GM18868 (cell line): ENCODE data around the gene TAF15.
A peak's percentile ranks its signal among the peaks of the same experiment; 100 is the strongest.

ENCODE experiments used
- ATAC-seq: cut with Tn5 transposase; IDR thresholded peaks from one replicate; pipeline ENCODE4 v1.9.1; 2021; ENCODE audit warnings: mild to moderate bottlenecking, moderate library complexity; ENCODE audit not compliant: unreplicated experiment

TAF15 gene

DNA sequence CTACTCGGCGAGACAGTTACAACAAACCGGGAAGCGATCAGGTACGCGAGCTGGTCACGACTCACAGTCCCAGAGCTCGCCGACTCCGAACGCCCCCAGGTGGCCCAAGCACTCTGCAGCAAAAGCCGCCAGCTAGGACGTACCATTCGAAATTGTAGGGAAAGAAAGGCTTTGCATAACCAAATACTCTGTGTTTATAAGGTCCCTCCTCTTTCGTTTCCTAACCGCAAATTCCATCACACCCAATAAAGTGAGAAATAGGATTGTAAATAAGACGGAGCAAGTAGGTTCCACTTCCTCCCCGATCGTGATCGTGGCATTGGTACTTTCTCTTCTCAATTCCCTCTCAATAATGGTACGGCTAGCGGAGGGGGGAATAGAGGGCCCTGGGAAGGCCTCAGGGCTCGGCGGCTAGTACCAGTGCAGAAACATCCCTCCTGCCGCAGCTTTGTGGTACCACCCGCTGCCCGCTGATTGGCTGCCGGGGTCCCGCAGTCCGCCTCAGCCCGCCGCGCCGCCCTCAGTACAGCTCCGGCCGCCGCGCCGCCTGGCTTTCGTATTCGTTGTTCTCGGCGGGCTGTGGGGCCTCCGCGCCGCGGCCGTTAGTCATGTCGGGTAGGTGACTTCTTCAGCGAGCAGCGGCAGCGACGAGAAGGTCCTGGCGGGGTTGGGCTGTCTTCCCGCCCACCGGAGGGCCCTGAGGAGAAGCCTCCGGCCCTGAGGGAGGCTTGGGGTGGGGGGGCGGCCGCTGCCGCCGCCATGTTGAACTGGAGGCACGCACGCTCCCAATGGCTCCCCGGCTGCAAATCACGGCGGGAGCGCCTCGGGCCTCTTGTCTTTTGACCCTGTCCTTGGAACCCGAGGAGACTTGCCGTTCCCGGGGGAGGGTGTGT lies at the start of gene TAF15:
TAF15 (plus strand) TSS at position 523 of the 893 bp plus-strand sequence; CDS start at position 609, 86 bp downstream.
- peak; percentile 91 for ATAC-seq

DNA sequence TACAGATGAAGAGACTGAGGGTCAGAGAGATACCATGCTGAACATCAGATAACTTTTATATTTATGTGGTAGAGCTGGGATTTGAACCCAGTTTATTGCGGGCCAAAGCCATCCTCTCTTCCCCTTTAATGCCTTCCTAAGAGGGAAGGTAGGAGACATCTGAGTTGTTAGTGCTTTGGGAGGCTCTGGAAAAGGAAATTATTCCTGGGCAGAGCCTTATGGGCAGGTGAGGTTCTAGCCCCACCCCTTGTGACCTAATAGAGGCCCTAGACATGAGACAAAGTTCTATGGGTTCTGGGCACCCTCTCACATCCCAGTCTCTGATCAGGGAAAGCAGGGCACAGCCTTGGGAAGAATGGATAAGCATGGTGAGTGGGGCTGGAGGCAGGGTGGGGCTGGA lies 48.7 kb upstream of the TAF15 start, which contains the start of gene C17orf50:
C17orf50 (plus strand) TSS at position 301 of the 400 bp plus-strand sequence; CDS start at position 356, 55 bp downstream.
- no peak for ATAC-seq

DNA sequence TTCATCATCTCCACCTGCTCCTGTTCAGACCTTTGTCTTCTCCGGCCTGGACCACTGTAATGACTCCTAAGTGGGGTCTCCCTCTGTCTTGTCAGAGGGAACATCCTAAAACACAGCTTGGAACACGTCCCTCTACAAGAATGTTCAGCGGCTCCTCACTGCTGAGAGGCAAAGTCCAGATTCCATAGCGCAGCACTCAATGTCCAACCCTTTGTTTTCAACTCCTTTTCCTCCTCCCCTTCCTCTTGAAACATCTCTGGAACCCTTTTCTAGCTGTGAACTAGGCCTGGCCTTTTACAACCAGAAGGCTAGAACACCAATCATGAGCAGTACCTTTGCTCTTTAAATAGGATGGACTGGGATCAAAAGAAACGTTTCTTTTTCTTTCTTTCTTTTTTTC lies 47.7 kb upstream of the TAF15 start:
- ATAC-seq = no peak

DNA sequence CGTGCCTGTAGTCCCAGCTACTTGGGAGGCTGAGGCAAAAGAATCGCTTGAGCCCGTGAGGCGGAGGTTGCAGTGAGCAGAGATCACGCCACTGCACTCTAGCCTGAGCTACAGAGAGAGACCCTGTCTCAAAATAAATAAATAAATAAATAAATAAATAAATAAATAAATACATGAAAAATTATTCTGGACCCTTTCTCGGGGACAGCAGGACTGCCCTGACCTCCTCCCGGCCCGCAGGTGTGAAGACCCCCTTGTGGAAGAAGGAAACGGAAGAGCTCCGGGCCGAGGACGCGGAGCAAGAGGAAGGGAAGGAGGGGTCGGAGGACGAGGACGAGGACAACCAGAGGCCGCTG lies 45.5 kb upstream of the TAF15 start:
- no peak for ATAC-seq

DNA sequence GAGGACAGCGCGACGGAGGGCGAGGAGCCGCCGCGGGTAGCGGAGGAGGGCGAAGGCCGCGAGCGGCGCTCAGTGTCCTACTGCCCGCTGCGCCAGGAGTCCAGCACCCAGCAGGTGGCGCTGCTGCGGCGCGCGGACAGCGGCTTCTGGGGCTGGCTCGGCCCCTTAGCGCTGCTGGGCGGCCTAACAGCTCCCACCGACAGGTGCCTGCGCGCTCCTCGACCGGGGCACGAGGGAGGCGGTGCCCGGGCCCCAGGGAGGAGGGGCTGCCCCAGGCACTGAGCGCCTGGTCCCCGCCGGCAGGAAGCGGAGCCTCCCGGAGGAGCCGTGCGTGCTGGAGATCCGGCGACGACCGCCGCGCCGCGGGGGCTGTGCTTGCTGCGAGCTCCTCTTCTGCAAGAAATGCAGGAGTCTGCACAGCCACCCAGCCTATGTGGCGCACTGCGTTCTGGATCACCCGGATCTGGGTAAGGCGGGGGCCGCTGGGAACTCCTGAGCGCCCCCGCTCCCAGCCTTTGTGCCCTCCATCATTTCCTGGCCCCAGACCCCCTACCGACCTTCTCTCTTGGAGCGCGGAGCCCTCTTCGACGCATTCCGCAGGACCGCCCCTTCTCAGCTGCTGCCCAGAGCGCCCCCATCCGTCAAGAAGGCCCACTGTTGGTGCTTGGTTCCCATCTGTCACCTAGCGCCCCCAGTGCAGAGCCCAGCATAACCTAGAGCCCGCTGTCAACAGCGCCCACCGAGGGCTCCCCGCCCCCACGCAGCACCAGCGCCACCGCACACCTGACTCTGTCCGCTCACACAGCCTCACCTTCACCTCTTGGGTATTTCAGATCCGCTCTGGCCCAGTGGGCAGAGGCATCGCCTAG lies 44.9 kb upstream of the TAF15 start:
- ATAC-seq = peak; percentile 82

DNA sequence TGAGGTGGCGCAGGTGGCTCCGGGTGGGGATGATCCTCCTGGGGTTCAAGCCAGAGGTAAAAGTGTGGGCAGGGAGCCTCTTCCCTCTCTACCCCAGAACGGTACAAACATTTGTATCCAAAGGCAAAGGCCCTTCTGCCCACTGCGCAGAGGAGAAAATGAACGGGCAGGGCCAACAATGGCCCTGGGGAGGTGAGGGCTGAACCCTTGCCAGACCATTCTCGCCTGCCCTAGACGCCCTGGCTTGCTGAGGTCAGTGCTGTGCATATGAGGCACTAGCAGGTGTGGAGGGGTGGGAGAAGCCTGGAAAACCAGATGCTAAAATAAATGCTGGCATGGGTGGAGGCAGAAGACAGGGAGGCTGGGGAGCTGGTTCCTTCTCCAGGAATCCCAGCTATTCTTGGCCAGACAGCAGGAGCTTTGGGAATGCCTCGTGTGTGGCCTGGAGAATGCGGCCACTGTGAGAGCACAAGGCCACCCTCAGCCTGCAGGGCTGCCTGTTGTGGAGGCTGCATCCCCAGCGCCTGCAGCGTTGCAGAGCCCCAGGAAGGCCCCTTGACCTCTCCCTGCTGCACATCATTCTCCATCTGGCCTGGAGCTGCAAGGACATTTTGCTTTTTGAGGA lies 44.1 kb upstream of the TAF15 start:
- no peak for ATAC-seq

DNA sequence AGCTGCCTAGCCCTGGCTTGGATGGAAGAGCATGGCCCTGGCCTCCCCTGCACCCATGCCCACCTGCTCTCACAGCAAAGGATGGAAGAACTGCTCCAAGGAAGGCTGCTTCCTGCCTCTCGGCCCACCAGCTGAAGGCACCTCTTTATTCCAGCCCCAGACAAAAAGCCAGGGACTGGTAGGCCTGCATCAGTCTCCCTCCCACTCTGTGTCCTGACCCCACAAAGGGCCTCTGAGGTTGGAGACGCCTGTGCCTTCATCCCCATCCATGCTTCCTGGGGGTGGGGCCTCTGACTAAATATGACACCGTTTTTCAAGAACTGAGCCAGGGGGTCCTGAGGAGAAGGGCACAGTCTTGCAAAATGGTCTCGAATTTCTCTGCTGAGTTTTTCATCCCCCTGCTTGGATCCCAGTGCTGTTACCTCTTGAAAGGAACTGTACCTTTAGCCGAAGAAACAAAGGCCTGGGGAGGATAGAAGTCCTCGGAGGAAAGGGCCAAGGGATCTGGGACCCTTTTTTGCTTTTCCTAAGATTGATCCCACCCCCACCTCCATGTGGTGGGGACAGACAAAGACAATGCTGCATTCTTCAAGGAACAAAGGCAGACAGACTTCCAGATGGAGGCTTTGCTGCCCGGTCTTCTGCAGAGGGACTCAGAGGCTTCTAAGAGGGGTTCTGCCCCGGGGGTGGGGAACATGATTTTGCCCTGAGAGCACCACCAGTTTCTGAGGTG lies 43.4 kb upstream of the TAF15 start:
- ATAC-seq = no peak

DNA sequence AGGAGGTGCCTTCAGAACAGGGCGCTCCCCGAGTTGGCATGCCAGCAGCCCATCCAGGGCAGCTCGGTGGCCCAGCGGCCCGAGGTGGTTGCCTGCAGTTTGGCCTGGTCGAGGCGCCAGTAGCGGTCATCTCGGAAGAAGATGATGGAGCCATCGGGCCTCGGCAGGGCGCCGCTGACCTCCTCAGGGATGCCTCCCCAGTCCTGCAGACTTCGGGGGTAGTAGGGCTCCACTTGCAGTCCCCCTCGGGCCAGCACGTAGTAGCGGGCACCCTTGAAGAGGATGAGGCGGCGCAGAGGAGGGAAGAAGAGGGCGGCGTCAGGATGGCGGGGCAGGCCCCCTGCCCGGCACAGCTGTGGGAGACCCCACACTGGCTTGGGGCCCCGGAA lies 42.8 kb upstream of the TAF15 start:
- no peak for ATAC-seq

DNA sequence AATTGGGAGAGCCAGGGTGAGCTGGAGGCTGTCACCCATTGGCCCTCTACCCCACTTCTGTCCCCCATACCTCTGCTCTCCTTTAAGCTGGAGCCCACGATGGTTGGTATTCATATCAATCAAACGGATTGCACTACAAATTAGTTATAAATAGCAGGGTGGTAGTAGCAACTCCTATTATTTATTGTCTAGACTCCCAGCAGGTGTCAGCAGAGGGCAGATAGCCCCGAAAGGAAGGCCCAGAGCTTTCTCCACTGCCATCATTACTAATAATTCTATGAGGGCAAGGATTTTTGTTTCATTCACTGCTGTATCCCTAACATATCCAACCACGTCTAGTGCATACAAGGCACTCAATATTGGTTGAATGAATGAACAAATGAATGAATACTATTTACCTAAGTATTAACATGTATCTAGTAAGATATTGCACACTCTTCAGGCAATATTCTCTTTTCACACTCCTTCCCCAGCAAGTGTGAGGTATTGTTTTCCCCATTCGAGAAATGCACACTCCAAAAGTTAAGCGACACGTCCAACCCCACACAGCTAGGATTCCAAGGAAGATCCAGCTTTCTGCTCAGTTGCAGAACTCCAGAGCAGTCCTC lies 42.3 kb upstream of the TAF15 start:
- no peak for ATAC-seq

DNA sequence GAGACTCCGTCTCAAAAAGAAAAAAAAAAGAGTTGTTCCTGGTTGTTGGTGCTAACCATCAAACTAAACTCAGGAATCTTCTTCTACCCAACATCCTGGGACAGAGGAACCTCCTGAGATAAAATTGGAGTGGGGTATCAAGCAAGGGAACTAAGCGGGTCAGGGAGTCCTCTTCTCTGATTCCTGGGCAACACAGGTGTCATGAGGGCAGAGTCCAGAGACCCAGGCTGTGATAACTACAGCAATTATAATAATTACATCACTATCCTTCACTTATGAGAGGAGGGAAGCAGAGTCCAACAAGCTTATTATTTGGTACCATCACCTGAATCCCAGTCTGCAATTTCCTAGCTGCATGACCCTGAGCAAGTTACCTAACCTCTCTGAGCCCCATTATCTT lies 40.5 kb upstream of the TAF15 start:
- no peak for ATAC-seq

DNA sequence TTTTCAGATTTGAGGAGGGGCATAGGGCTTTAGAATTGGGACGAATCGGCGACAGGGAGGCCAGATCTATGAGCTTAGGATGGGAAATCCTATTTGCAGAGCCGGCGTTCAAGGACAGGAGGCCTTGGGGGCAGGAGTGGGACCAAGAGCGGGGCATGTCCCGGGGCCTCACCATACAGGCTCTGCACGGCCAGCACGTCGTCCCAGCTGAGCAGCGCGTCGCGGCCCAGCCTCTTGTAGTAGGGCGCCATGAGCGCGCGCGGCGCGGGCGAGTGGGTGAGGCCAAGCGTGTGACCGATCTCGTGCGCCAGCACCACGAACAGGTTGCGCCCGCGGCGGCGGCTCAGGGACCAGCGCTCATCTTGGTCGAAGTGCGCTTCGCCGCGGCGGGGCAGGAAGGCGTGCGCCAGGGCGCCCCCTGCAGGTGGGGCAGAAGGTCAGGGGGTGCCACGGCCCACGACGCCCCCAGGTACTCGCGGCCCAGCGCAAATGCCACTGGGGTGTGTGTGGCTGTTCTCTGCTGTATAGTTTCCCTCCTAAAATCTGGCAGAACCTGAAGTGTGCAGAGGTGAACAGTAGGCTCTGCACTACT lies 39.3 kb upstream of the TAF15 start:
- no peak for ATAC-seq

DNA sequence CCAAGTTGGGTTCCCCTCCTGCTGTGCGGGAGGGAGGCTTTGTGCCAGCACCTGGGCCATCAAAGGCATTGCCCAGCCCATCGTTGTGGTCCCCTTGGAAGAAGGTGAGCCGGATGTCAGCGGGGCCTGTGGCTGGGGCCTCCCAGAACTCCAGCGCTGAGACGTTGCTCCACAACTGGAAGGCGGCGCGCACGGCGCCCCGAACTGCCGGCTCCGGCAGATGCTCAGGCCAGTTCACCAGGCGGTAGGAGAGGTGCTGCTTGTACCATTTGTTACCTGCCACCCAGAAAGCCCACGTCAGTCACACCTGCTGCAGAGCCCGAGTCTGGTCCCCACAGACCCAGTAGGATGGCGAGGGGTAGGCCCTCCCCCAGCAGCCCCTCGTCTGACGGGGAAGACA lies 36.2 kb upstream of the TAF15 start:
- ATAC-seq = no peak

DNA sequence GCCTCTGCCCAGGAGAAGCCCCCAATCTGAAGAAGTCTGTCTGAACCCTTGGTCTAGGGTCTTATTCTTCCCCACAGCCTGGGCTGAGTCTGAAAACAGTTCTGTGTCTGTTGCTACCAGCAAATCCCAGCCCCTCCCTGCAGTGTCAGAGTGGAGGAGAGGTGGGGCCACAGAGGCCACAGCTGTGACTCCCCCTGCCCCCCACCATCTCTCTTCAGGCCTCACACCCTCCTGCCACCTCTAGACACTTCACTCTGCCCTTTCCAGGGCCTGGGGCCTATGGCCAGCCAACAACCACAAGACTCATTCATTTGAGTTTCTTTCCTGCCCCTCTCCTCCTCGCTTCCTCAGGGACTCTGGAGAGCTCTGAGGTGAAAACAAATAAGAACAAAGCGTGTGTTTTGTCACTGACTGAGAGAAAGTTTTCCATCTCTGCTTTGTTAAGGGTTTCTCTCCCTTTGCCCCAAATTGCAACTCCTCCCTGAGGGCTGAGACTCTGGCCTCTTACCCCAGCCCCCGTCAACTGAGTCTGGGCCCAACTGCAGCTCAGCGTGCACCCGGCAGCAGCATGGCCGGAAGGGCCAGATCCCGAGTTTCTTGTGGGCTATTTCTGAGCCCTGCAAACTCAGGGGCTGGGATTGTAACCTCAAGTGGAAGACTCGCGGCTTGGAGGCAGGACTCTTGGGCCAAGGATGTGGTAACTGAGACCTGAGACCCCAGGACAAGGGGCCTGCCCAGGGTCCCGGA lies 35.4 kb upstream of the TAF15 start:
- no peak for ATAC-seq

DNA sequence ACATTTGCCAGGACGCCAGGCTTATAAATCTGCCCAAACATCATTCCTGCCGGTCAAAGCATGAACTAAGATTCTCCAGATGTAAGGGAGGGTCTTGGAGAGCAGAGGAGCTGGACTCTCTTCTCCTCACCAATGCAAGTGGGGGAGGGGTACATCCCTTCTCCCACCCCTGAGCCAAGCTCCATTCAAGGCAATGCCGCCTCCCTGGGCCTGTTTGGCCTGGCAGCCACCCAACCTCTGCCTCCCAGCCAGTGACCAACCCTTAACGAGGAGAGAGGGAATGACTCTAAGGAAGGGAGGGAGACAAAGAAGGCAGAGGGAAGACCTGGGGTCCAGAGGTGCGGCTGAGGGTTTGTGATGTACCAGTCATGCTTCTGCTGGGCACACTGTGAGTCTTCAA lies 34.8 kb upstream of the TAF15 start:
- ATAC-seq = no peak

DNA sequence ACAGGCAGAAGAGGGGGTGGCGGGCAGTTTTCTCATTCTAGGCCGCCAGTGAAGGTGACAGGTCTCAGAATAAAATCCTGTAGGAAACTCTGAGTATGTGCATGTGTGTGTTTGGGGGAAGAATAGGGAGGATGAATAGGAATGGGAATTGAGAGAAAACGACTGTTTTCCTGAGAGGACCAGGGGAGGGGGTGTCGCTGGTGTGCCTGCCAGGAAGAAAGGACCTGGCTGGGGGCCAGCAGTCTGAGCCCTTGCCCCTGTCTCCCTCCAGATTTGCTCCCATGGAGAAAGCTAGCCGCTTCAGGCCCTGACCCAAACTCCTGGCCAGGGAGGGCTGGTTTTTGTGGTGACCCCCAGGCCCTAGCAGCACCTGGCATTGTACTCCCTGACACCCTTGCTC lies 34.2 kb upstream of the TAF15 start:
- no peak for ATAC-seq

DNA sequence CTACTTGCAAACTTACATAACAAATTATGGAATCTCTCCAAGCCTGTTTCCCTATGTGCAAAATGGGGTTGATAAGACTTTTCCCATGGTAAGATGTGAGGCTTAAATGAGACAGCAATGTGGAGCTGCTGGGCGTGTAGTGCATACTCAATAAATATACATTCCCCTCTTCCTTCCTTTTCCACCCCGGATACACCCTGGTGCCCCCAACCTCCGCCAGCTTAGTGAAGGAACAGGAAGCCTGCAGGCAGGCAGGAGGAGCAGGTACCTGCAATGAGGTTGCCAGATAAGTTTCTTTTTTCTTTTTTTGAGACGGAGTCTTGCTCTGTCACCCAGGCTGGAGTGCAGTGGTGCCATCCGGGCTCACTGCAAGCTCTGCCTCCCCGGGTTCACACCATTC lies 33.7 kb upstream of the TAF15 start:
- ATAC-seq = no peak

DNA sequence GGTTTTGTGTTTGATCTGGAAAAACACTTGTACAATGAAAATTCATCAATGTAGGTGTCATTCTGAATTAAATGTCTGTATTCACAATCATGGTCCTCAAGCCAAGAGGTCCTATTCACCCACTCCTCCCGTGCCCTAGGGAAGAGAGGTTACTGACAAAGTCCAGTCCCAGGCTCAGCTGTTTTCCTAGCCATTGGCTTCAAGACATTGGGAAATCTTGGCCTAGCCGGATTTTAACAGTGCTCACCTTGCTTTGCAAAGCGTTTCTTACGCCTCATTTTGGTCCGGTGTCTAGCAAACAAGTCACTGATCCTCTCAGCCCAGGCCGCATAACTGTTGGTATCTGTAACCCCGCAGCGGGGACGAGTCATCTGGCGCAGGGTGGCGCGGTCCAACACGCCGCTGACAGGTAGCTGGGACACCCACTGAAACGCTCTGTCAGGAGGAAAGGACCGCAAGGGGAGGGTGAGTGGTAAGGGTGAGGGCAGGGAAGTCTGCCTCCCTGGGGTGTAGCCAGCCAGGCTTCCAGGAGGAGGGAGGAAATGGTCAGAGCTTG lies 30.6 kb upstream of the TAF15 start:
- ATAC-seq = no peak

DNA sequence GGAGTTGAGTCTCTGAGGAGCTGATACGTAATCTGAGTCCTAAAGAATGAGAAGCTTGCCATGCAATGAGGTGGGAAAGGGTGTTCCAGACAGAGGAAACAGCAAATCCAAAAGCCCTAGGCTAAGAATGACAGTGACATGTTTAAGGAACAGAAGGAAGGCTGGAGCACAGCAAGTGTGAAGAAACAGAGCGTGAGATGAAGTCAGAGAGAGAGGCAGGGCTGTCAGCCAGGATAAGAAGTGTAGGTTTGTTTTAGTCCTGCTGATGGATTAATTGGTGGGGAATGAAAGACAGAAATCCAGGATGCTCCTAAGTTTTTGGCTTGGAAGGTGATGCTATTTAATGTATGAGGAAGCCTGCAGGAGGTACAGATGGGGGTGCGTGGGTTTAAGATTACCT lies 28.3 kb upstream of the TAF15 start:
- ATAC-seq = no peak

DNA sequence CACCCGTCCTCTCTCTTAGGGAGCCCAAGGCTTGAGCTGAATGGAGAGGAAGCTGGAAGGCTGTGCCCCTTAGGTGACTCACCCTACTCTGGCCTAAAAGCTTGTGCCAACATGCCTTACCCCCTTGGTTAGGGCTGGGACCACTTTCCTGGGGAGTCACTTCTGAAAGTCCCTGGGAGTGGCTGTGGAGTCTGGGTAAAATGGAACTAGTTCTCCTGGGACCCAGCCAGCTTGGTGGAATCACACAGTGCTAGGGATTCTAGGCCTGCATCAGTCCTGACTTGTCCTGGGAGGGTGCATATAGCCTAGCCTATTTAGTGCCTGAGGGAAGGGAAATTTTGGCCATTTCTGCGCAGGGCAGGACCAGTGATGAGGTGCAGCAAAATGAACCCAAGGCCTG lies 24.4 kb upstream of the TAF15 start:
- ATAC-seq = no peak
